Stimulated activated naive CD8-positive, alpha-beta T cell treated with anti-CD3 and anti-CD28 coated beads, Interleukin-15, Interleukin-2, amounts not matched to agents 100 U/mL and 50 U/mL, for 24 hours (primary cell): ENCODE data around the gene LARP6.
"Not testable (repeated sequence)": the region's sequence is repeated elsewhere in the genome, so short reads cannot be mapped to it uniquely, and the experiment has no call there.

Experiments used
- ATAC-seq: fragments of 150-1000 bp; cut with Tn5 transposase; one replicate; pipeline ENCODE4 v1.10.0; 2021
- DNase-seq: peaks from one replicate; pipeline ENCODE4 v3.0.0; 2021

Gene LARP6

GRCh38 chr15:70853973-70854665 is at the start of gene LARP6:
LARP6 (minus strand) TSS chr15:70854157; CDS start chr15:70854088, 69 bp downstream.
- DNase-seq (peak; percentile 31), ATAC-seq (peak; percentile 65)

- DNase-seq = no peak
- no peak for ATAC-seq
Observed at GRCh38 chr15:70902107-70902506, 48.1 kb upstream of the LARP6 start.

- no peak for DNase-seq
- ATAC-seq = no peak
Observed at GRCh38 chr15:70892912-70893560, 39.1 kb upstream of the LARP6 start.

- ATAC-seq = peak; percentile 70
Observed at GRCh38 chr15:70892002-70892911, 38.3 kb upstream of the LARP6 start, which contains the start of the genes LRRC49 and THAP10. LRRC49 (plus strand) TSS chr15:70892826; CDS start chr15:70892895, 69 bp downstream. THAP10 (minus strand) TSS chr15:70892433; CDS start chr15:70892272, 161 bp downstream.

GRCh38 chr15:70882361-70882760 is 28.4 kb upstream of the LARP6 start:
- DNase-seq (no peak), ATAC-seq (peak; percentile 61)

More at GRCh38 chr15:70892002-70892911, 38.3 kb upstream of the LARP6 start, which contains the start of the genes LRRC49 and THAP10:
- peak; percentile 55 for DNase-seq

GRCh38 chr15:70880781-70881180 is 26.8 kb upstream of the LARP6 start:
- DNase-seq (no peak), ATAC-seq (no peak)

GRCh38 chr15:70879401-70879800 is 25.4 kb upstream of the LARP6 start:
- no peak for DNase-seq
- no peak for ATAC-seq

GRCh38 chr15:70876683-70877082 is 22.7 kb upstream of the LARP6 start:
- ATAC-seq = no peak
- DNase-seq = no peak

- DNase-seq (no peak), ATAC-seq (no peak)
Observed at GRCh38 chr15:70876011-70876410, 22.1 kb upstream of the LARP6 start.

- DNase-seq (no peak), ATAC-seq (no peak)
Observed at GRCh38 chr15:70875001-70875782, 21.2 kb upstream of the LARP6 start.

GRCh38 chr15:70873232-70874054 is 19.5 kb upstream of the LARP6 start:
- ATAC-seq (no peak), DNase-seq (no peak)

- not testable (repeated sequence) for ATAC-seq, DNase-seq
Observed at GRCh38 chr15:70871490-70871889, 17.5 kb upstream of the LARP6 start.

- ATAC-seq (no peak), DNase-seq (no peak)
Observed at GRCh38 chr15:70870051-70870450, 16.1 kb upstream of the LARP6 start.

GRCh38 chr15:70869346-70869745 is 15.4 kb upstream of the LARP6 start:
- ATAC-seq (no peak), DNase-seq (no peak)

GRCh38 chr15:70867911-70868467 is 14.0 kb upstream of the LARP6 start:
- ATAC-seq (no peak), DNase-seq (no peak)

GRCh38 chr15:70866982-70867641 is 13.2 kb upstream of the LARP6 start:
- no peak for DNase-seq
- ATAC-seq = no peak

GRCh38 chr15:70863450-70864218 is 9.7 kb upstream of the LARP6 start:
- ATAC-seq = no peak
- DNase-seq = no peak

GRCh38 chr15:70859998-70860397 is 6.0 kb upstream of the LARP6 start:
- no peak for DNase-seq
- ATAC-seq = no peak

- DNase-seq (no peak), ATAC-seq (no peak)
Observed at GRCh38 chr15:70859322-70859908, 5.5 kb upstream of the LARP6 start.
